HFF-Myc (cell line): ENCODE results near the gene PGK1.
"Not testable (repeated sequence)": the region's sequence is repeated elsewhere in the genome, so short reads cannot be mapped to it uniquely, and the experiment has no call there.

Experiments
- DNase-seq: peaks from one replicate; pipeline ENCODE4 v3.0.0-alpha.2; 2011; ENCODE audit warnings: low read depth; ENCODE audit errors: extremely low read depth
- H3K4me3 ChIP-seq: replicated peaks from 2 replicates; pipeline ENCODE4 v1.5.1; 2011; ENCODE audit warnings: low read depth, mild to moderate bottlenecking, control low read depth, low read length
- TF ChIP-seq, protein P1 (sequence below): IDR thresholded peaks from 2 replicates; pipeline ENCODE4 v1.5.1; 2012; ENCODE audit warnings: mild to moderate bottlenecking, low read depth, low read length, control low read depth; ENCODE audit errors: missing control alignments

Gene PGK1

GRCh38 chrX:78074088-78074487 is 30.0 kb upstream of the PGK1 start:
- no peak overlapping the region for H3K4me3 ChIP-seq
- DNase-seq: no peak
- TF ChIP-seq, protein P1, sequence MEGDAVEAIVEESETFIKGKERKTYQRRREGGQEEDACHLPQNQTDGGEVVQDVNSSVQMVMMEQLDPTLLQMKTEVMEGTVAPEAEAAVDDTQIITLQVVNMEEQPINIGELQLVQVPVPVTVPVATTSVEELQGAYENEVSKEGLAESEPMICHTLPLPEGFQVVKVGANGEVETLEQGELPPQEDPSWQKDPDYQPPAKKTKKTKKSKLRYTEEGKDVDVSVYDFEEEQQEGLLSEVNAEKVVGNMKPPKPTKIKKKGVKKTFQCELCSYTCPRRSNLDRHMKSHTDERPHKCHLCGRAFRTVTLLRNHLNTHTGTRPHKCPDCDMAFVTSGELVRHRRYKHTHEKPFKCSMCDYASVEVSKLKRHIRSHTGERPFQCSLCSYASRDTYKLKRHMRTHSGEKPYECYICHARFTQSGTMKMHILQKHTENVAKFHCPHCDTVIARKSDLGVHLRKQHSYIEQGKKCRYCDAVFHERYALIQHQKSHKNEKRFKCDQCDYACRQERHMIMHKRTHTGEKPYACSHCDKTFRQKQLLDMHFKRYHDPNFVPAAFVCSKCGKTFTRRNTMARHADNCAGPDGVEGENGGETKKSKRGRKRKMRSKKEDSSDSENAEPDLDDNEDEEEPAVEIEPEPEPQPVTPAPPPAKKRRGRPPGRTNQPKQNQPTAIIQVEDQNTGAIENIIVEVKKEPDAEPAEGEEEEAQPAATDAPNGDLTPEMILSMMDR: no peak

DNA sequence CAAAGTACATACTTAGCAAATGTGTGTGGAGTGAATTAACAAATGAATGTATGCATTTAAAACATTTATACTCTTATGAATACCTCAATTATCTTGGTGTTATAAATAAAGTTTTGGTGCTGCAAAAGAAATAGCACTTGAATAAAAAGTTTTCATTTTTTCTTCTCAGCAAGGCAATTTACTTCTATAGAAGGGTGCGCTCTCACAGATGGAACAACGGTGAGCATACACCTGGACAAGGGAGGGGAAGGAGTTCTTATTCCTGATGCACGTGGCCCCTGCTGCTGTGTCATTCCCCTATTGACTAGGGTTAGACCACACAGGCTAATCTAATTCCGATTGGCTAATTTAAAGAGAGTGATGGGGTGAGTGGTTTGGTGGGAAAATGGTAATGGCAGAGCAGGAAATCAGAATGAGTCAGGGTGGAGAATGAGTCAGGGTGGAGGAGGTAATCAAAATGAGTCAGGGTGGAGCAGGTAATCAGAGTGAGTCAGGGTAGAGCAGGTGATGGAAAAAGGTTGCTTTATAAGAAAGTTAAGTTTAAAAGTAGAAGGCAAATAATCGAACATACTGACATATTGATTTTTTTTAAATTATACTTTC is 28.2 kb upstream of the PGK1 start:
- TF ChIP-seq, protein P1: no peak
- DNase-seq: no peak
- H3K4me3 ChIP-seq: no peak overlapping the region

DNA sequence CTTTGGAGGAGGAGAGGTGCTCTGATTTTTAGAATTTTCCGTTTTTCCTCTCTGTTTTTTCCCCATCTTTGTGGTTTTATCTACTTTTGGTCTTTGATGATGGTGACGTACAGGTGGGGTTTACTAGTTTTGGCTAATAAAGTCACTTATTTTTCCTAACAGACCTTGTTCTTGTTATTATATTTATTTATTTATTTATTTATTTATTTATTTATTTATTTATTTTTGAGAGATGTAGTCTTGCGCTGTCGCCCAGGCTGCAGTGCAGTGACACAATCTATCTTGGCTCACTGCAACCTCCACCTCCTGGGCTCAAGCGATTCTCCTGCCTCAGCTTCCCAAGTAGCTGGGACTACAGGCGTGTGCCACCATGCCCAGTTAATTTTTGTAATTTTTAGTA is 22.6 kb upstream of the PGK1 start:
- H3K4me3 ChIP-seq, DNase-seq: not testable (repeated sequence)

DNA sequence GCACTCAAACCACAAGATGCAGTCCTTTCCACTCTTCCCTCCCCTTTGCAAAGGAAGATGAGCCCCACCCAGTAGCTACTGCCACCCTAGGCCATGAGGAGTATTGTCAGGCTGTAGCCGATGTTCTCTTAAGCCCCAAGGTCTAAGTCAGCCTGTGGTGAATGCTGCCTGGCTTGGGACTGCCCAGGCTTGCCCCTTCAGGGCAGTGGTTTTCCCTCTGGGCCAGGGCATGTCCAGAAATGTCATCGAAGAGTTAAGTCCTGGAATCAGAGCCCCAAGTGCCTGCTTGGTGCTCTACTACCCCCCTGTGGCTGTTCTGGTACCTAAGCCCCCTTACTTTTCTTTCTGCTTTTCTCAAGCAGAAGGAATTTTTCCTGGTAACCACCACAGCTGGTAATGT is 11.8 kb upstream of the PGK1 start:
- peak; percentile 40 for DNase-seq
- TF ChIP-seq, protein P1: peak; percentile 52
- no peak overlapping the region for H3K4me3 ChIP-seq

GRCh38 chrX:78098108-78098507 is 5.9 kb upstream of the PGK1 start:
- no peak for DNase-seq
- TF ChIP-seq, protein P1: no peak
- H3K4me3 ChIP-seq: no peak overlapping the region

DNA sequence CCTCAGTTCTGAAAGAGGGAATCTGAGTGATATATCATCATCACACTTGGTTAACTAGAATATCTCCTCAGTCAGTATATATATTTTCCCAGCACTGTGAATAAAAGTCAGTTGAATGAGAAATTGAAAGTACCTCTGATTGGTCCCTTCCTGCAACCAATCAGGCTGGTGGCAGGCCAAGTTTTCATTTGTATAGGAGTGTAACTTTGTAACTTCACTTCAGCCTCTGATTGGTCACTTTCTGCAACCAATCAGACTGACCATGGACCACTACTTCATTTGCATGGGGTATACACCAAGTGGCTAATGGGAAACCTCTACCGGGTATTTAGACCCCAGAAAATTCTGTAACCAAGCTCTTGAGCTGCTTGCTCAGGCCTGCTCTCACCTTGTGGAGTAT is 2.0 kb upstream of the PGK1 start:
- TF ChIP-seq, protein P1: no peak
- no peak overlapping the region for H3K4me3 ChIP-seq
- DNase-seq: no peak

GRCh38 chrX:78103001-78103622 is 936 bp upstream of the PGK1 start:
- TF ChIP-seq, protein P1: no peak
- DNase-seq: no peak
- peak overlapping the region; percentile 91 for H3K4me3 ChIP-seq
